ENCODE results near the gene SHC1.

Gene SHC1

DNA sequence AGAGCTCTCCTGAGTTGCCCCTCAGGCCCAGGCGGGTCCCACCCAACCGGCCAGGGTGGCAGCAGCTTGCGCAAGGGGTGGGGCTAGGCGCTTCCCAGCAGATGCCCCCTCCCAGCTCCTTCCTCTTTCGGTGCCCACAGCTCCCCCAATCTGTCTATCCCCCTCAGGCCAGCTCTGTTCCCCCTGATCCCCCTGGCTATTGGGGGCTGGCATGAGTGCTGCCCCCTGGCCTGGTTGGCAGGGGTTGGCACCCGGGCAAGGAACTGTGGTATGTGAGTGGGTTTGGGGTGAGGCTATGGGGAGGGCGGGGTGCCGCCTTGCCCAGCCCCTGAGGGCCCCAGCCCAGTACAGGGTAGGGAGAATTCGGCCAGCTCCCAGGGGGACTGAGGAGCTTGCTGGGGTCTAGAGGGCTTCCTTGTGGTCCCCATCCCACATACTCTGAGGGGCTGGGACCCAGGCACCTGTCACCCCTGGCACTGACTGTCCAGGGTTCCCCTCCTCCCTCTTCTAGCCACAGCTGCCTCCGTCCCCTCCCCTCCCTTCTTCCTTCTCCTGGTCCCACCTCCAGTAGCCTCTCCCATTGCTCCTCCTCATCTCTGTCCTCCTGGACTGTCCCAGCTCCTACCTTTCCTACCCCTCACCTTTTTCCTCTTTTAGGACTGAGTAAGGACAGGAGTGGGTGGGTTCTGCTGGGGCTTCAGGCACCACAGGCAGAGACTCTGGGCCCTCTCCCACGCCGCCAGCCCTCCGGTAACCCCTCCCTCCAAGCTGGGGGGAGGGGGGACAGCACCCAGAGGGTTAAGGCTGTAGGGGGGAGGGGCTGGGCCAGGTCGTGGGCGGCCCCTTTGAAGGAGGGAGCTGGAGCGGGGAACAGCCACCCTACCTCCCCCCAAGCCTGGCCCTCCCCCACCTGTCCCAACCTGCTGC lies 37.7 kb upstream of the SHC1 start:
- DNase-seq (ENCODE audit: low spot score): no peak

DNA sequence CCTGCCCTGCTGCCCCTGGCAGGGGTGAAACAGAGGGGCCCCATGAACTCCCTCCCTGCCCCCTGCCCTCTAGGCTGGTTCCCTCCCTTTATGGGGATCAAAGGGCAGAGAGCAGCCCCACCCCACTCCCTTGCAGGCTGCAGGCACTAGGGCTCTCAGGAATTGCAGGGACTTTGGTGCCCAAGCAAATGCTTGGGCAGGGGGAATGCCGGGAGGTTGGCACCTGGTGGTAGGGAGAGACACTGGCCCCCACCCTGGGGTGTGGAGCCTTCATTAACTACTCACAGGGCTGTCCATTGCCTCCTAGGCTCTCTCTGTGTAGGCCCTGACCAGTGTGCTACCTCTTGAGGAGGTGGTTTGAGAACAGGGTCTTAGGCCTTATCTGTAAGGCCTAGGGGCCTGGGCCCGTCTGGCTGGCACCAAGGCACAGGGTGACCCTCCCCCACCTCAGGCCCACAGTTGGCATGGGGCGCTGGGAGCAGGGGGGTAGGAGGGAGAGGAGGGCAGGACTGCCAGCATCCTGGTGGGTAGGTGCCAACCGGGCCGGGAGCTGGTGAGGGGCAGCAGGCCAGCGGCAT lies 36.8 kb upstream of the SHC1 start:
- DNase-seq (ENCODE audit: low spot score): peak; percentile 59

DNA sequence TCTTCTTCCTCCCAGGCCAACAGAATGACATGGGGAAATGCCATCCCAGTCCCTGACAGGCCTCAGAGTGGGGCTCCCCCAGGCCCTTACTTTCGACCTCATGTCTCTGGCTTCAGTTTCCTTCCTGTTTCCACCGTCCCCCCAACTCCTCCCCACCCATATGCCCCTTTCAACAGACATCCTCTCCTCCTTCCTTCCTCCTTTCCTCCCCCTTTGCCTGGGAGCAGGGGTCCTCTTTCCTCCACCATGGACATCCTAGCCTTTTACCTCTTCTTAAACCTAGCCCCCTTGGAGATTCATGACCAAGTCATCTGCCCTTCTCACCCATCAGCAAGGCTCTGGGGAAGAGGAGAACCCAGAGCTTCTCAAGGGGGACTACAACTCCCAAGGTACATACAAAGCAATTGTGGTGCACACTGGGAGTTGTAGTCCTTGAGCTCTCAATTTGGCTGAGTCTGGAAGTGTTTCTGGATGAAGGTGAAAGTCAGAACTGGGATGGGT lies 36.1 kb upstream of the SHC1 start:
- peak; percentile 80 for DNase-seq (ENCODE audit: low spot score)

DNA sequence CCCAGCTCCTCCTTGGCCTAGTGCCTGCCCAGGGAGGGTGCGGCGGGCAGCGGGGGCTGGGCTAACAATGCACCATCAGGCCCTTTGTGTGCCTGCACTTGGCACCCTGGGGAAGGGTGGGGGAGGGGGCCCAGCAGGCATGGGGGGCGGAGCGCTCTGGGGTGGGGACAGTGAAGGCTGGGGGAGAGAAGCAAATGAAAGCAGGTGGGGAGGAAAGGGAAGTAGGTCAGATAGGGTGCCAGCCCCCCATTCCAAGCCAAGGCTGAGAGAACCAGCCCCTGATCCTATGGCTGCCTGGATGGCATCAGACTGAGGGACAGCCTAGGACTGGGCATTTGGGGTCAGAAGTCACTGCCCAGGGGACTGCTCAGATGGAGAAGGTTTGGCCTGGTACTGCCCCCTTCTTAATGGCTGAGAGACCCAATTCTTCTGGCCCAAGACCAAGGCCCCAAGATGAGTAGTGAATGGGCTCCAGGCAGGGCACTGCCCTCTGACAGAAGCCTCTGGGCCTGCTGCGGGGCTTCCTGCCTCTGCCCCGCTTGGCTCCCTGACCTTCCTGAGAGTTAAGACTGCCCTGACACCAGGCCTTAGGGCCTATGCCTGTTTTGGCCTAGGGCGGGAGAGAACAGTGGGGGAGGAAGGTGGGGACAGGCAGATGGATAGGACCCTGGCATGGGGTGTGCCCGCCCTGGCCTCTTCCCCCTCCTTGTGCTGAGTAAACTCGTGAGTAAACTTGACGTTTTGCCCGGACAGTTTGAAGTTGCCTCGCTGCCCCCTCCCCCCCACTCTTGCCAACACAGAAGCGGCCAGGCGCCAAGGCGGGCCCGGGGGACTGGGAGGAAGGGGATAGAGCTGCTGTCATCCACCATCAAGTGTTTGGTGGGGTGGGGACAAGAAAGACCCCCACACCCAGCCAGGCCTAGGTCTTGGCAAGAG lies 34.8 kb upstream of the SHC1 start:
- peak; percentile 76 for DNase-seq (ENCODE audit: low spot score)

DNA sequence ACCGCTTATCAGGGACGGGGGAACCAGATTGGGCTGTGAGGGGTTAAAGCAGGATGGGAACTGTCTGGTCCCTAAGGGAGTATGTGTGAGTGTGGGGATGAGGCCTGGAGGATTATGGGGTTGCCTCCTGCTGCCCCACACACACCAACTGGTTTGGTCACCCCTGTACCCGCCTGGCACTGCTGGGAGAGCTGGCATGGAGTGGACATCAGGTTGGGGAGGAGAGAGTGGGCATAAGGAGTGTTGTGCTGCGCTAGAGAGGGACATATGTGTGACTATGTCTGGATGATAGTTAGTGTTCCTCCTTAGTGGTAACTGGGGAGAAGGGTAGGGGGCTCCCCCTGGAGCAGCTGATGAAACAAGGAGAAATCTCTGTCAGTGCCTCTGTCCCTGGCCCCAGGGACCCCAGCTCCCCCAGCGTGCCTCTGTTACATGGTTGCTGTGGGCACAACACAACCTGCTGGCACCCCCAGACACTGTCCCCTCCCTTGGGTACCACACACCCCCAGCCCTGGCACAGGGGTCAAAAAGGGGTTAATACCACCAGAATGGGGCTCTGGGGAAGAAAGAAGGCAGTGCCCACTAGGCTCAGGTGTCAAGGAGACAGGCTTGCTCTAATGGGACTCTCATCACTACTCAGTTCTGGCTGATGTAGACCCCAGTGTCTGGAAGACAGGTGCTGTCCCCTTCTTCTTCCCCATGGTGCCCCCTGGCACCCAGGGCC lies 34.0 kb upstream of the SHC1 start:
- DNase-seq (ENCODE audit: low spot score): no peak

DNA sequence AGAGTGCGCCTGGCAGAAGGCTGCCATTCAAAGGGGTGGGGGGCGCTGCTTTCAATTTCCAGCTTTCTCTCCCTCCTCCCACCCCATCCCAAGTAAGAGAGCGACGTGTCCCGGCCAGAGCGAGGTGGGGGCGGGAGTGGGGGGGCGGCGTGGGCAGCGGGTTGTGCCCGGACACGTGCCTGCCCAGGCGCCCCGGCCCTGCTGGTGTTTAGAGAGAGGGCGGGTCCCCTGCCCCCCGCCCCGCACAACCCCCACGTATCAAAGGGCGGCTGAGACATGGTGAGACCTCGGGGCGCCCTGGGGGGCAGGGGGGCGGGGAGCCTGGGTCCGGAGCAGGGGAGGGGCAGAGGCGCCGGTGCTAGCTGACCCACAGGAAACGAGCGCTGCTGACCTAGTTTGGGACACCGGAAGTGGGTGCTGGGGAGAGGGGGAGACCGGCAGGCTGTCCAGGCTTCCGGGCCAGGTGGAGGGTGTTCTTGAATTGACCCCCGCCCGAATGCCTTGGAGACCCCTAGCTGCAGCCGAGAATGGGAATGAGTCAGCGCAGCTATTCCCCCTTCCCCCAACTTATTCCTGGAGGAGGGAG lies 33.3 kb upstream of the SHC1 start:
- DNase-seq (ENCODE audit: low spot score): peak; percentile 61

DNA sequence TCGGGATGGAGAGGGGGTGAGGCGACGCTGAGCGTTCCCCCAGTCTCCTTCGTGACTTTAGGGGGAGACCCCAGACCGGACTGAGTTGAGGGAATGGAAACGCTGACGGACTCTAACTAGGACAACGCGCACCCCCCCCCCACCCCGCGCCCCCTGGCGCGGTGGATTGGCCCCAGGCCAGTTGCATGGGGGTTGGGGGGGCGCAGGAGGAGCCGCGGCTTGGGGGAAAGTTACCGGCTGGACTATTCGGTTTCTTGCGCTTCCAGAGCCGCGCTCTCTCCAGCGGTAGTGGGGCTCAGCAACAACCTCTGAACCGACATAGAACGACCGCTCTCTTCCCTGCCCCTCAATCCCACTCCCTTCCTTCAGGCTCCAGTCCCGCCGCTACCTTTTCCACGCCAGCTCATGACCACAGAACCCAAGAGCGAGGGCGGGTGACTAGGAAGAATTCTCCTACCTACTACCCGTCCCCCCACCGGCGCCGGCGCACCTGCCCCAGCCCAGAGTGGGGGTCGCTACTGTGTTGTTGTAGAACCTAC lies 32.7 kb upstream of the SHC1 start:
- DNase-seq (ENCODE audit: low spot score): no peak

DNA sequence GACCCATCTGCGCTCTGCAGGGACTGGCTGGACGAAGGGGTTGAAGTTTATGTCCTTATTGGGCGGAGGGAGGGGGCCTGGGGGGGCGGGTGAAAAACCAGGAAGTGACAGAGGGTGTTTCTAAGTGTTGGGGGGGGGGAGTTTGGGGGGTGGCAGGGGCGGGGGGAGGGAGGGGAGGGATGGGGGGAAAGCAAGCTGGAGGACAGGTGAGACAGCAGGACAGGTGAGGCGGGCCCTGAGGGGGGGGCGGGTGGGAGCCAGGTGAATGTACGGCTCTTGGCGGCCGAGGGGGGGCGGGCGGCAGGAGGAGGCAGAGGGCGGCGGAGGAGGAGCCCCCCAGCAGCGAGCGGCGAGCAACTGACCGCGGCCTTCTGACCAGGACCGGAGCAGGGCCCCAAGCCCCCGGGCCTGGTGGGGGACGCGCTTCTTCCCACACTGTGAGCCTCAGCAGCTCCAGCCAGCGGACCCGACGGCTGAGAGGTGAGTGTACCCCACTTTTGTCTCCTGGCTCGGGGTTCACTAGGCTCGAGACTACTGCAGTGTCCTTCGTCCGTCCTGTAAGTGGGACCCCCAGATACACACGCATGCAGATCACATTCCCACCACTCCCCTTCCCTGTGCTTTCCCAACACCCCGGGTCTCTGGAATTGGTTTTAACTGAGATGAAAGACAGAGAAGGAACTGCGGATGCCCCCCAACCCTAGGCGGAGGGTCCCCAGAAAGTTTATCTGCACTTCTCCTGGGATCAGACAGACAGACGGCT lies 32.1 kb upstream of the SHC1 start, which contains the start of gene ZBTB7B:
ZBTB7B (plus strand) TSS at position 339 of the 763 bp plus-strand sequence. CDS start 11,859 bp downstream, outside the sequence.
- no peak for DNase-seq (ENCODE audit: low spot score)

DNA sequence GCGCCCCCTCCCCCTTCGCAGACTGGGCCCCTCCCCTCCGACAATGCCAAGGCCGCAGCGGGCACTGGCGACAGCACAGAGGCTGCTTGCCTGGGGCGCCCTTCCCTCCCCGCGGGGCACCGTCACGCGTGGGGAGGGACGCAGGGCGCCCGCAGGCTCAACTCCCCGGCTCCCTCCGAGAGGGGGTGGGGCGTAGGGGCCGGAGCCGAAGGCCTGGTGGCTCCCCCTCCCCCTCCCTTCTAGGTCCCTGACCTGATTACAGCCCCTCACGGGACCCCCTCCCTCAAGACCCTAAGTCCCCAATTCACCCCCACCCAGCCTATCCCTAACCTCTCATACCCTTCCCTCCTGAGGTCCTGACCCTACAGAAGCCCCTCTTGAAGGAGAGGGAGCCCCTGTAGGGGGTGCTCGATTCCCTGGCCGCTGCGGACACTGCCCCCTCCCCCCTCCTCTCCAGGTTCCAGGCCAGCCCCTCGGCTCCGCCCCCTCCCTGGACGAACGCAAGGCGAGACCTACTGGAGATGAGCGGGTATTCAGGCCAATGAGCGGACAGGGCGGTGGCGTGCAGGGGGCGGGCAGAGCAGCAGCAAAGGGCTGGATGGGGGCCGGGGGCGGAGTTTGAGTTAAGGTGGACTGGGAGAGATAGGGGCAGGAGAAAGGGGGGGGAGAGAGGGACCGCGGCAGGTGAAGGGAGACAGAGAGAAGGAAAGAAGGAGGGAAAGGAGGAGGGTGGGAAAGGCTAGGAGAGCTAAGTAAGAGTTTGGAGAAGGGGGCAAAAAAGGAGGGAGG lies 31.3 kb upstream of the SHC1 start:
- DNase-seq (ENCODE audit: low spot score): peak; percentile 100

DNA sequence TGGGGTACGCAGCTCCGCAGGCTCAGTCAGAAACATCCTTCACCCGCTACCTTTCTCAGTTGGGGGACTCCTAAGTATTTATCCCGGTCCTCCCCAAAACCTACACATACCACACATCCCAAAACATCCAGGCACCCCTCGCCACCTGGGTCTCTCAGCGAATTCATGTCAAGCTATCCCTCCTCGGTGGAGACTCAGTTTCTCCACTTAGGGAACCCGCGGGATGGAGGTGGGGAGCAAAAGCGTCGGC lies 30.8 kb upstream of the SHC1 start:
- DNase-seq (ENCODE audit: low spot score): no peak

DNA sequence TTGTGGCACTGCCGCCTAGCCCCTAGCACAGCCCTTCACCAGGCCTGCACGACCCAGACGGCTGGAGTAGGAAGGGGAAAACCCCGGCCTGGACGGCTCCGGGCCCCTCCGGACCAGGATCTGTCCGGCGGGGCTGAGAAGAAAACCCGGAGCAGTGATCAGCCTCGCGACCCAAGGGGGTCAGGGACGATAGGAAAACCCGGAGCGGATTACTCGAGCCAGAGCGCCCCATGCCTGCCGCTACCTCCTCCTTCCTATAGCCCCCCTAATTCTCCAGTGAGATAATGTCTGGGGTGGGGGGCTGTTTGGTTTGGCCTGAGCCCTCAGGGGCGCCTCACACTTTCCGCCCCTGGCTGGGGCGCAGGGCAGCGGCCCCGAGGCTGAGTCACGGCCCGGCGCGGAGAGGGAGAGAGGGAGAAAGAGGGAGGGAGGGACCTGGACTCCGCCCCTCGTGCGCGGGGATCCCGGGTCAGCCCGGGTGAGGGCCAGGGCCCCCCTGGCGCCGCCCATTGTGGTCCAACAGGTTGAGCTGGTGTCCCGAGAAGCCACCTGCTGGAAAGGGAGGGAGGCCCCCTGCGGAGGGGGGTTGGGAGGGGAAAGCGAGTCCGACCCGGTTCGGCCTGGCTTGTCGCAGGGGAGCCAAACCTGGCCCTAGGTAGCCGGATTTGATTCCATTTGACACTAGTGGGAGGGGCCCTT lies 30.3 kb upstream of the SHC1 start:
- peak; percentile 83 for DNase-seq (ENCODE audit: low spot score)

DNA sequence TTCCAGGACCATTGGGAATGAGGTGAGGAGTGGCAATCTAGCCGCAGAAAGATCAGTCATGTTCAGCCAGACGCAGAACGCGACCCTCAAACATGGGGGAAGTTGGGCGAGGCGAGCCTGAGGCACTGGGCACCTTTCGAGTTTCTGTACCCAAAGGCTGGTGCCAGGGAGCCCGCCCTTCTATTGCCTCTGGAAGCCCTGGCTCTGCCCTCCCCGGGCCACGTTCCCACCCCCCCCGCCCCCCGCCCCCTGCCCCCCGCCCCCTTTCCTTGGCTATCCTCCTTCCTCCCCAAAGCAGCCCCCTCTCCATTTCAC lies 29.8 kb upstream of the SHC1 start:
- DNase-seq (ENCODE audit: low spot score): no peak

DNA sequence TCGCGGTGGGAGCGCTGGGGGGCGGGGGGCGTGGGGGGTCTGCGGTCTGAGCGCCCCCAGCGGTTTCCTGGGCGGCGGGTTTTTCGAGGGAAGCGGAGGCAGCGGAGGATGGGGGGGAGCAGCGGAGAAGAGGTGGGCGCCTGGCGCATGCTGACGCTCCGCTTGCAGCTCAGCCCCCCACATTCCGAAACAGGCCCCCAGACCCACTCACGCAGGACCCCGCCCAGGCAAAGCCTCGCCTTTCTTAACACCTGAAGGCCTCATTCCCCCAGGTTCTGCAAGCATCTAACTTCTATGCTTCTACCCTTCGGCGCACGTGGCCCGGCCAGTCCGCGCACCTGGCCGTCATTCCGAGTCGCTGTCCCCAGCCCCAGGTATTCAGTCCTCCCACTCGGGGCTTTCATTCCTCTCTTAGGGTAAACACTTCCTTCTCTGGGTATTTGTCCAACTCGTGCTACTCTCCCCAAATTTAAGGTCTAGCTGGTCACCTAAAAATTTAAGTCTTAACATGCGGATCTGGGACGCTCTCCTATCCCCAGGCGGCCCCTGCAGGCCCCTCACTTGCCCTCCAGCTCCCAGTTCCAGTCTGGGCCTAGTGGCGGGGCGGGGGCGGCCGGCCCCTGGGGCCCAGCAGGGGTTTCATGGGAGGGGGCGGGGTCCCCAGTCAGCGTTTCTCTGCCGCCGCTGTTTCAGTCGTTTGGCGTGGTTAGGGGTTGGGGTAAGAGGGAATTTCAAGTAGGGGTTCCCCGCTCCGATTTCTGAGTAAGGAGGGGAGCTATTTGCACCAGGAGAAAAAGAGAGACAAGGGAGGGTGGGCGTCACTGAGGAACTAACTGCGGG lies 29.2 kb upstream of the SHC1 start:
- no peak for DNase-seq (ENCODE audit: low spot score)

DNA sequence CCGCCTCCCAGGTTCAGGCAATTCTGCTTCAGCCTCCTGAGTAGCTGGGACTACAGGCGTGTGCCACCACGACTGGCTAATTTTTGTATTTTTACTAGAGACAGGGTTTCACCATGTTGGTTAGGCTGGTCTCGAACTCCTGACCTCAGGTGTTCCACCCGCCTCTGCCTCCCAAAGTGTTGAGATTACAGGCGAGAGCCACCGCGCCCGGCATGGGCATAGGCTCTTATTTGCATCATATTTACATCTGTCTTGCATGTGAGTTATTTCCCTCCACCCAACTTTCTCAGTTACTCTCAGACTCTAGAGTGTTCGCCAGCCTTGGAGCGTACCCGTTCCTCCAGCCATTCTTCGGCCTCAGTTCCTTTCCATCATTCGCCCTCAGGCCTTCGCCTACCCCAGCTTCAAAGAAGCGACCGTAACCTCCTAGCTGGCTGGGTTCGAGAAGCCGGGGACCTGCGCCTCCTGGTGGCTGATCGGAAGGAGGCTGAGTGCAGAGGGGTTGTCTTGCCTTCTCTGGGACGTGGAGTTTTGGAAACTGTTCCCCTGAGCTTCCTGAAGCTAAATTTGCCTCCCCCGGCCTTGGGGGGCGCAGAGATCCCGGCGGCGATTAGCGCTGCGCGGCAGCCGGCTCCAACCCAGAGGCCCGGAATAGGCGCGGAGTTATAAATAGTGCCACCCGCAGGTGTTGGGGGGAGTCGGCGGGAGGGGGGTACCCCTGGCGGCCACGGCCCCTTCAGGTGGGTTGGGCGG lies 28.4 kb upstream of the SHC1 start:
- DNase-seq (ENCODE audit: low spot score): peak; percentile 68

DNA sequence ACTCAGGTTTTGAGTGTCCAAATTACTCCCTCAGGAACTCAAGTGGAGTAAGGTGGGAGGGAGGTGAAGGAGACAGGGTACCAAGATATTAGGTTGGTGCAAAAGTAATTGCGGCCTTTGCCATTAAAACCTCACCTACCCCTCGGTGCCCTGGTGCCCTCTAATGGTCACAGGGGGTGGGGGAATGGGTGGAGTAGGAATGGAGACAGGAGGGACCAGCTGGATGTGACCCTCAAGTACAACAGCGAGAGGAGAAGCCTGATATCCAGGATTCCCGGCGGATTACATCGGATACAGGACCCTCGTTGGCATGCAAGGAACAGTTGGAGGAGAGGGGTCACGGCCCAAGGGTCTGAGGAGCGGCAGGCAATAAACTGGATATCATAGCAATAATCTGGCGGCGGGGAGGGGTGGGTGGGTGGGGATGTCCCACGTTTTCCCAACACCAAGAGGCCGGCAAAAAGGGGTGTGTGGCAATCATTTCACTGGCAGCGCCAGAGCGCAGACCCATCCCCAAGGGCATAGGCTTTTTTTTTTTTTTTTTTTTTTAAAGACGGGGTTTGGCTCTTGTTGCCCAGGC lies 27.7 kb upstream of the SHC1 start:
- no peak for DNase-seq (ENCODE audit: low spot score)

DNA sequence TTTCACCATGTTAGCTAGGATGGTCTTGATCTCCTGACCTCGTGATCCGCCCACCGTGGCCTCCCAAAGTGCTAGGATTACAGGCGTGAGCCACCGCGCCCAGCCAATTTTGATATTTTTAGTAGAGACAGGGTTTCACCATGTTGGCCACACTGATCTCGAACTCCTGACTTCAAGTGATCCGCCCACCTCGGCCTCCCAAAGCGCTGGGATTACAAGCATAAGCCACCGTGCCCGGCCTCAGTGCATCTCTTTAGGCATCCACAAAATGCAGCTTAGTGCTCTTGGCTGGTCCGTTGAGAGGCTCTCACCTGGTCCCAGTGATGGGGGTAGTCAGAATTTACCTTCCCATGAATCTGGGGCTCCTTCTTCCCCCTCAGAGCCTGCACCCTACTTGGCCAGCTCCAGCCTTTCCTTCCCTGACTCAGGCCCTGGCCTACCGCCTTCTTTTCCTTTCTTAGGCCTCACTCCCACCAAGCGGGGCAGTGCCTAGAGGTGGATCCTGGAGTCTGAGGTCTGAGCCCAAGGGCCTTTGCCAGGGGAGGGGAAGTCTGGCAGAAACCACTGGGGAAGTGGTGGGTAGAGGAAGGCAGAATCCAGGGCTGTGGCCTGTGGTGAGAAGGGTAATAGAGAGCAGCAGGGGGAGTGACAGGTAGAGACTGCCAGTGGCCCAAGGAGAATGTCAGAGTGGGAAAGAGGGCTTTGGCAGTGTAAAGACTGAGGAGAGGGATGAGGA lies 26.6 kb upstream of the SHC1 start:
- no peak for DNase-seq (ENCODE audit: low spot score)
